ENCODE measurements around the gene POM121. TPM values are rescaled to one million over a fixed set of nuclear protein-coding genes. Genes with fewer than 3 reads are reported as not detected.

Gene POM121
- total RNA-seq, 1 experiment from 2014 or later = 49.0 TPM

Other genes with a start within 250 kb of the POM121 start
- 2.2 and 3.0 TPM in 2 replicates for gene TYW1B, start 96.9 kb upstream of the POM121 start, total RNA-seq (2021)
- 1.2 and 2.6 TPM in 2 replicates for gene TRIM74, start 44.4 kb downstream of the POM121 start, total RNA-seq (2021)
- gene SPDYE8, start 104.7 kb downstream of the POM121 start, total RNA-seq (2021) = not detected in 2 replicates
- gene SPDYE11, start 132.8 kb downstream of the POM121 start, total RNA-seq (2021) = not detected in 2 replicates
- not detected in 2 replicates for gene SPDYE9, start 160.9 kb downstream of the POM121 start, total RNA-seq (2021)